HG03159 (cell line): ENCODE data around the gene RAB31.
"Not testable (repeated sequence)": the region's sequence is repeated elsewhere in the genome, so short reads cannot be mapped to it uniquely, and the experiment has no call there.

Experiments
- ATAC-seq: cut with Tn5 transposase; IDR thresholded peaks from one replicate; pipeline ENCODE4 v1.9.1; 2021; ENCODE audit warnings: mild to moderate bottlenecking, moderate library complexity; ENCODE audit not compliant: unreplicated experiment

The RAB31 gene

GRCh38 chr18:9878095-9878494, 170.0 kb downstream of the RAB31 start:
- ATAC-seq = no peak

GRCh38 chr18:9878783-9879242, 170.7 kb downstream of the RAB31 start:
- ATAC-seq = no peak

GRCh38 chr18:9884090-9884489, 176.0 kb downstream of the RAB31 start:
- no peak for ATAC-seq

- no peak for ATAC-seq
These were observed 176.5 kb downstream of the RAB31 start for GRCh38 chr18:9884532-9885140.

GRCh38 chr18:9885170-9886004, 177.3 kb downstream of the RAB31 start, which contains the start of gene TXNDC2:
Gene TXNDC2, plus strand, starts transcription at chr18:9885973. Its CDS starts 708 bp downstream, at chr18:9886681.
- ATAC-seq = no peak

- ATAC-seq = no peak
These were observed 177.9 kb downstream of the RAB31 start for GRCh38 chr18:9886005-9886348.

GRCh38 chr18:9887992-9888391, 179.9 kb downstream of the RAB31 start:
- no peak for ATAC-seq

- ATAC-seq = no peak
These were observed 182.1 kb downstream of the RAB31 start for GRCh38 chr18:9890196-9890595.

- ATAC-seq = no peak
These were observed 182.9 kb downstream of the RAB31 start for GRCh38 chr18:9890957-9891356.

GRCh38 chr18:9891515-9891914, 183.4 kb downstream of the RAB31 start:
- not testable (repeated sequence) for ATAC-seq

- ATAC-seq = no peak
These were observed 186.5 kb downstream of the RAB31 start for GRCh38 chr18:9894454-9895068.

GRCh38 chr18:9897129-9897528, 189.0 kb downstream of the RAB31 start:
- no peak for ATAC-seq

GRCh38 chr18:9897787-9898291, 189.7 kb downstream of the RAB31 start:
- ATAC-seq = not testable (repeated sequence)

GRCh38 chr18:9898792-9899549, 190.9 kb downstream of the RAB31 start:
- ATAC-seq = no peak

- not testable (repeated sequence) for ATAC-seq
These were observed 191.4 kb downstream of the RAB31 start for GRCh38 chr18:9899550-9899930.

GRCh38 chr18:9900699-9901098, 192.6 kb downstream of the RAB31 start:
- no peak for ATAC-seq

GRCh38 chr18:9901377-9901776, 193.3 kb downstream of the RAB31 start:
- no peak for ATAC-seq

- not testable (repeated sequence) for ATAC-seq
These were observed 194.2 kb downstream of the RAB31 start for GRCh38 chr18:9902264-9902663.

- no peak for ATAC-seq
These were observed 194.7 kb downstream of the RAB31 start for GRCh38 chr18:9902832-9903231.

- no peak for ATAC-seq
These were observed 197.4 kb downstream of the RAB31 start for GRCh38 chr18:9905401-9905922.

- ATAC-seq = no peak
These were observed 198.4 kb downstream of the RAB31 start for GRCh38 chr18:9906481-9906880.
